ENCODE results near the gene PDE8A. TPM values are rescaled to one million over a fixed set of nuclear protein-coding genes. Genes with fewer than 3 reads are reported as not detected.
"Not testable (repeated sequence)": the region's sequence is repeated elsewhere in the genome, so short reads cannot be mapped to it uniquely, and the experiment has no call there.

The PDE8A gene
- total RNA-seq, 1 experiment from 2014 or later: 40.0 TPM

- BruUV-seq (replicated peaks); intact Hi-C loops (cut with micrococcal nuclease; ENCODE audit: unreplicated experiment); DNase-seq (ENCODE audit: low read depth, low spot score); H3K27me3 ChIP-seq (ENCODE audit: control insufficient read depth, insufficient read depth, low read length); ATAC-seq; H3K9me3 ChIP-seq (ENCODE audit: control insufficient read depth, insufficient read depth, low read depth, low read length); H3K36me3 ChIP-seq (ENCODE audit: control insufficient read depth, insufficient read depth, low read length); H3K4me3 ChIP-seq (ENCODE audit: low read depth in 2 of 2, low read length in 2 of 2); POLR2A ChIA-PET; CTCF ChIA-PET; in situ Hi-C loops (cut with HindIII; ENCODE audit: low pct_unique_long_range_greater_than_20kb, low sequenced_read_pairs); H3K27ac ChIP-seq (ENCODE audit: low read length): not testable (repeated sequence)
- H3K4me1 ChIP-seq (ENCODE audit: control insufficient read depth, insufficient read depth, low read length): peaks cover 14% of the 10 kb centered on the region; the same call in 1 of the 2 replicates
Observed at GRCh38 chr15:84997214-84997613, 15.6 kb downstream of the PDE8A start.

GRCh38 chr15:85000189-85000864 is 18.7 kb downstream of the PDE8A start:
- no peak overlapping the region for H3K27ac ChIP-seq (ENCODE audit: low read length)
- TF ChIP-seq, protein P1, sequence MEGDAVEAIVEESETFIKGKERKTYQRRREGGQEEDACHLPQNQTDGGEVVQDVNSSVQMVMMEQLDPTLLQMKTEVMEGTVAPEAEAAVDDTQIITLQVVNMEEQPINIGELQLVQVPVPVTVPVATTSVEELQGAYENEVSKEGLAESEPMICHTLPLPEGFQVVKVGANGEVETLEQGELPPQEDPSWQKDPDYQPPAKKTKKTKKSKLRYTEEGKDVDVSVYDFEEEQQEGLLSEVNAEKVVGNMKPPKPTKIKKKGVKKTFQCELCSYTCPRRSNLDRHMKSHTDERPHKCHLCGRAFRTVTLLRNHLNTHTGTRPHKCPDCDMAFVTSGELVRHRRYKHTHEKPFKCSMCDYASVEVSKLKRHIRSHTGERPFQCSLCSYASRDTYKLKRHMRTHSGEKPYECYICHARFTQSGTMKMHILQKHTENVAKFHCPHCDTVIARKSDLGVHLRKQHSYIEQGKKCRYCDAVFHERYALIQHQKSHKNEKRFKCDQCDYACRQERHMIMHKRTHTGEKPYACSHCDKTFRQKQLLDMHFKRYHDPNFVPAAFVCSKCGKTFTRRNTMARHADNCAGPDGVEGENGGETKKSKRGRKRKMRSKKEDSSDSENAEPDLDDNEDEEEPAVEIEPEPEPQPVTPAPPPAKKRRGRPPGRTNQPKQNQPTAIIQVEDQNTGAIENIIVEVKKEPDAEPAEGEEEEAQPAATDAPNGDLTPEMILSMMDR (IDR thresholded peaks at IDR 0.05): no peak
- TF ChIP-seq TCF7L2 (IDR thresholded peaks at IDR 0.05; ENCODE audit: low read depth, low read length): no peak
- no peak for TF ChIP-seq SIN3A (IDR thresholded peaks at IDR 0.05; ENCODE audit: borderline replicate concordance, insufficient read depth, low read depth, low read length)
- no peak for TF ChIP-seq REST (IDR thresholded peaks at IDR 0.05; ENCODE audit: insufficient read depth in 1 of 2, low read depth in 2 of 2, low read length in 1 of 2)
- TF ChIP-seq POLR2AphosphoS5 (IDR thresholded peaks at IDR 0.05; ENCODE audit: low read depth, low read length): no peak
- CTCF ChIA-PET: interaction anchor here (1.0 kb wide), 1 partner anchor 22 kb away, joined by 3 read pairs; no protein-coding TSS in a partner anchor
- in situ Hi-C loops (cut with HindIII; ENCODE audit: low pct_unique_long_range_greater_than_20kb, low sequenced_read_pairs): no loop called here
- no peaks in the 10 kb centered on the region for H3K36me3 ChIP-seq (ENCODE audit: control insufficient read depth, insufficient read depth, low read length)
- DNase-seq (ENCODE audit: low read depth, low spot score): no peak
- POLR2A ChIA-PET: interaction anchor here (0.6 kb wide), 1 partner anchor 63 kb away, joined by 3 read pairs; no protein-coding TSS in a partner anchor
- BruUV-seq (replicated peaks): no TSS peak
- no peak for ATAC-seq
- H3K27me3 ChIP-seq (ENCODE audit: control insufficient read depth, insufficient read depth, low read length): no peaks in the 10 kb centered on the region
- H3K9me3 ChIP-seq (ENCODE audit: control insufficient read depth, insufficient read depth, low read depth, low read length): no peaks in the 10 kb centered on the region
- H3K4me3 ChIP-seq (ENCODE audit: low read depth in 2 of 2, low read length in 2 of 2): no peak overlapping the region
- intact Hi-C loops (cut with micrococcal nuclease; ENCODE audit: unreplicated experiment): no loop called here
- peaks cover 8% of the 10 kb centered on the region; the same call in 1 of the 2 replicates for H3K4me1 ChIP-seq (ENCODE audit: control insufficient read depth, insufficient read depth, low read length)

GRCh38 chr15:85000937-85001336 is 19.3 kb downstream of the PDE8A start:
- no peak overlapping the region for H3K27ac ChIP-seq (ENCODE audit: low read length)
- intact Hi-C loops (cut with micrococcal nuclease; ENCODE audit: unreplicated experiment) (no loop called here), in situ Hi-C loops (cut with HindIII; ENCODE audit: low pct_unique_long_range_greater_than_20kb, low sequenced_read_pairs) (no loop called here)
- POLR2A ChIA-PET: interaction anchor here (0.6 kb wide), 1 partner anchor 64 kb away, joined by 3 read pairs; no protein-coding TSS in a partner anchor
- no TSS peak for BruUV-seq (replicated peaks)
- H3K27me3 ChIP-seq (ENCODE audit: control insufficient read depth, insufficient read depth, low read length): no peaks in the 10 kb centered on the region
- H3K4me1 ChIP-seq (ENCODE audit: control insufficient read depth, insufficient read depth, low read length): peaks cover 8% of the 10 kb centered on the region; the same call in 1 of the 2 replicates
- TF ChIP-seq POLR2AphosphoS5 (IDR thresholded peaks at IDR 0.05; ENCODE audit: low read depth, low read length): no peak
- TF ChIP-seq, protein P1 (IDR thresholded peaks at IDR 0.05): no peak
- no peak for TF ChIP-seq SIN3A (IDR thresholded peaks at IDR 0.05; ENCODE audit: borderline replicate concordance, insufficient read depth, low read depth, low read length)
- TF ChIP-seq TCF7L2 (IDR thresholded peaks at IDR 0.05; ENCODE audit: low read depth, low read length): no peak
- no peak for TF ChIP-seq REST (IDR thresholded peaks at IDR 0.05; ENCODE audit: insufficient read depth in 1 of 2, low read depth in 2 of 2, low read length in 1 of 2)
- no peak for DNase-seq (ENCODE audit: low read depth, low spot score)
- H3K4me3 ChIP-seq (ENCODE audit: low read depth in 2 of 2, low read length in 2 of 2): no peak overlapping the region
- CTCF ChIA-PET: no interaction called here
- no peaks in the 10 kb centered on the region for H3K9me3 ChIP-seq (ENCODE audit: control insufficient read depth, insufficient read depth, low read depth, low read length)
- ATAC-seq: no peak
- H3K36me3 ChIP-seq (ENCODE audit: control insufficient read depth, insufficient read depth, low read length): no peaks in the 10 kb centered on the region
